Body of pancreas (tissue), 4 donors: ENCODE measurements around the gene TXLNB. TPM values are rescaled to one million over a fixed set of nuclear protein-coding genes. Genes with fewer than 3 reads are reported as not detected.

Experiments used
- ATAC-seq: fragments of 150-250 bp; one replicate; pipeline ENCODE4 v1.9.1; 2016
- DNase-seq, 4 donors: peaks; one replicate each; pipeline ENCODE4 v3.0.0-alpha.2; 2019
- H3K27ac ChIP-seq, 4 donors: fragments of 200-600 bp; sonication (generic); 1 replicate in 3 of 4; 2 replicates in 1 of 4; pipeline versions ENCODE4 v1.5.1 to v1.6.1; 2016 to 2019; ENCODE audit warnings: mild to moderate bottlenecking in 1 of 4, mixed read lengths in 1 of 4, moderate library complexity in 1 of 4
- H3K27me3 ChIP-seq, 2 donors: fragments of 200-600 bp; sonication (generic); one replicate each; pipeline ENCODE4 v1.6.0; 2016; ENCODE audit warnings: mild to moderate bottlenecking in 1 of 2
- H3K36me3 ChIP-seq, 2 donors: fragments of 200-600 bp; sonication (generic); replicated peaks in 1 of 2; 2 replicates each; pipeline ENCODE4 v1.5.1; 2016; ENCODE audit warnings: low read depth in 2 of 2; ENCODE audit not compliant: insufficient read depth in 1 of 2
- H3K4me1 ChIP-seq: fragments of 200-600 bp; sonication (generic); one replicate; pipeline ENCODE4 v1.6.0; 2016
- H3K4me3 ChIP-seq, 2 donors: fragments of 200-600 bp; sonication (generic); 1 replicate in 1 of 2; 2 replicates in 1 of 2; pipeline ENCODE4 v1.5.1; 2016 to 2019
- H3K9me3 ChIP-seq, 3 donors: fragments of 200-600 bp; sonication (generic); 1 replicate in 2 of 3; 2 replicates in 1 of 3; pipeline ENCODE4 v1.5.1; 2016
- CTCF ChIP-seq, 7 experiments: fragments of 450-650 bp in 4 of 7; fragments of 200-600 bp in 3 of 7; sonication (generic) in 3 of 7; IDR thresholded peaks; one replicate each; pipeline ENCODE4 v1.5.1; 2016 to 2019; ENCODE audit warnings: antibody characterized with exemption in 7 of 7
- POLR2A ChIP-seq, 3 donors: fragments of 450-650 bp; IDR thresholded peaks; one replicate each; pipeline ENCODE4 v1.6.1; 2016; ENCODE audit warnings: antibody characterized with exemption in 3 of 3, mild to moderate bottlenecking in 2 of 3
- WGBS, 2 donors: methylation state at CpG; one replicate each; pipeline ENCODE4 v1.1.5; 2017; 5-methylcytosine and 5-hydroxymethylcytosine counted together
- intact Hi-C: fragments of 100-400 bp; cut with DNase I; formaldehyde crosslinking; loops from one replicate; pipeline ENCODE4 v1.15.1; 2023
- total RNA-seq, 2 donors: library from RNA; depleted of rRNA; stranded (reverse); fragments of >200 nt; gene quantifications; one replicate each; pipeline ENCODE4 v1.1.0, GENCODE V29; 2016

TXLNB gene
- total RNA-seq, 2 donors from 2014 or later: not detected

GRCh38 chr6:139265512-139266190 lies 26.1 kb downstream of the TXLNB start:
- Histone ChIP-seq H3K9me3 (no peaks in the 10 kb centered on the region), H3K27me3 (no peaks in the 10 kb centered on the region), H3K4me1 (no peaks in the 10 kb centered on the region), H3K36me3 (no peaks in the 10 kb centered on the region), H3K4me3 (no peak overlapping the region), H3K27ac (no peak overlapping the region)
- DNase-seq (no peak), ATAC-seq (no peak)
- TF ChIP-seq CTCF (IDR thresholded peaks at IDR 0.05) (no peak), POLR2A (IDR thresholded peaks at IDR 0.05) (no peak)
- intact Hi-C loops: no loop called here
- 88 to 92% methylated on average over 2 of the region's 2 CpGs for WGBS, 2 donors

- WGBS, 2 donors: 51 to 58% methylated on average over 13 of the region's 13 CpGs
- Histone ChIP-seq H3K27ac (no peak overlapping the region), H3K9me3 (no peaks in the 10 kb centered on the region), H3K27me3 (no peaks in the 10 kb centered on the region), H3K4me3 (no peak overlapping the region), H3K36me3 (no peaks in the 10 kb centered on the region), H3K4me1 (no peaks in the 10 kb centered on the region)
- DNase-seq: no peak
- no peak for ATAC-seq
- intact Hi-C loops: no loop called here
- TF ChIP-seq CTCF (IDR thresholded peaks at IDR 0.05) (no peak), POLR2A (IDR thresholded peaks at IDR 0.05) (no peak)
Measured at GRCh38 chr6:139262519-139263300, 29.1 kb downstream of the TXLNB start.

GRCh38 chr6:139257821-139258398 lies 33.9 kb downstream of the TXLNB start:
- Histone ChIP-seq H3K36me3 (no peaks in the 10 kb centered on the region), H3K27me3 (no peaks in the 10 kb centered on the region), H3K9me3 (no peaks in the 10 kb centered on the region), H3K4me1 (no peaks in the 10 kb centered on the region), H3K27ac (no peak overlapping the region), H3K4me3 (no peak overlapping the region)
- no peak for ATAC-seq
- WGBS, 2 donors: 47 to 58% methylated on average over 5 of the region's 5 CpGs
- no peak for DNase-seq
- TF ChIP-seq CTCF (IDR thresholded peaks at IDR 0.05) (no peak), POLR2A (IDR thresholded peaks at IDR 0.05) (no peak)
- intact Hi-C loops: no loop called here

GRCh38 chr6:139257291-139257690 lies 34.5 kb downstream of the TXLNB start:
- Histone ChIP-seq H3K36me3 (no peaks in the 10 kb centered on the region), H3K27ac (no peak overlapping the region), H3K4me3 (no peak overlapping the region), H3K27me3 (no peaks in the 10 kb centered on the region), H3K9me3 (no peaks in the 10 kb centered on the region), H3K4me1 (no peaks in the 10 kb centered on the region)
- TF ChIP-seq POLR2A (IDR thresholded peaks at IDR 0.05) (no peak), CTCF (IDR thresholded peaks at IDR 0.05) (no peak)
- DNase-seq: no peak
- no peak for ATAC-seq
- 71 to 73% methylated on average over 3 of the region's 3 CpGs for WGBS, 2 donors
- intact Hi-C loops: no loop called here
